Fibroblast of skin of left quadriceps (primary cell): ENCODE results near the gene LNX1.
"Not testable (repeated sequence)": the region's sequence is repeated elsewhere in the genome, so short reads cannot be mapped to it uniquely, and the experiment has no call there.

Experiments
- DNase-seq, 2 experiments: peaks; one replicate each; pipeline ENCODE4 v3.0.0-alpha.2; 2013; ENCODE audit warnings: low read depth in 2 of 2

LNX1 gene

DNA sequence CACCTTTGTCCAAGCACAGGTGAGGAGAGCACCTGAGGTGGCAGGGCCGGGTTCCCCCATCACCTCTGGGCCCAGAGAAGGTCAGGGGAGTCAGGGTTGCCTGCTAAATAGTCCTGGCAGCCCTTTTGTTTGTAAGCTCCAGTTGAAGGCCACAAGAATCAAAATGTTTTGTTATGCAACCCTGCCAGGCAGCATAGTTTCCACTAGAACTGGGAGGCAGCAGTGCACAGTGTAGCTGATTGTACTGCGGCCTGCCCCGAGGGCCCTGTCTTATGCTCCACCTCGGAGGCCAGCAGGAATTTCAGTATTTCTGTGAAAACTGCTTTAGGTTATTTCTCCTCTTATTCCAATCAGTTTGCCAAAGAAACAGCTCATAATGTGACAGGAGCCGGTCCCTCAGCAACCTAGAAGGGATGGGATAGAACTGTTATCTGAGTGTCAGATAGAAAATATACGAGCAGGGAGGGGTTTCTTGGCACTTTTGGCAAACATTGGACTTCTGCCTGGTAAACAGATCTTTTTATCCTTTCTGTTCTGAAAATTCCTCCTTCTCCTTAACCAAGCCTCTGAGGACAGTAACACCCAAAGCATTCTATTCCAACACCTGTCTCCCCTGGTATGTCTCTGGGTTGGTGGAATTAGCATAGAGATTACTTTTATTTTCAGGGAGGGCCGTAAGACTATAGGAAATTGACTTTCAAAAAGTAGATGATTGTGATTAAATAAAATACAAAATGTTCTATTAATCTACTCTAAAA lies 93.6 kb downstream of the LNX1 start:
- no peak for DNase-seq

DNA sequence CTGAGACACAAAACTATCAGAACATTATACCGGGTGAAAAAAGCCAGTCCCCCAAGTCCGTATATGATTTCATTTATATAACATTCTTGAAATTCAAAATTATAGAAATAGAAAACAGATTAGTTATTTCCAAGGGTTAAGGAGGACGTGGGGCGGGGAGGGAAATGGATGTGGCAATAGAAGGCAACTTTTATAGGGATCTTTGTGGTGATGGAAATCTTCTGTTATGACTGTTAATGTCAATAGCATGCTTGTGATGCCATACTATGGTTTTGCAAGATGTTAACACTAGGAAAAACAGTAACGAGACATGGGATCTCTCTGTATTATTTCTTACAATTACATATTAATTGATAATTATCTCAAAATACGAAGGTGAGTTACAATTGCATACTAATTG lies 96.4 kb downstream of the LNX1 start:
- no peak for DNase-seq

DNA sequence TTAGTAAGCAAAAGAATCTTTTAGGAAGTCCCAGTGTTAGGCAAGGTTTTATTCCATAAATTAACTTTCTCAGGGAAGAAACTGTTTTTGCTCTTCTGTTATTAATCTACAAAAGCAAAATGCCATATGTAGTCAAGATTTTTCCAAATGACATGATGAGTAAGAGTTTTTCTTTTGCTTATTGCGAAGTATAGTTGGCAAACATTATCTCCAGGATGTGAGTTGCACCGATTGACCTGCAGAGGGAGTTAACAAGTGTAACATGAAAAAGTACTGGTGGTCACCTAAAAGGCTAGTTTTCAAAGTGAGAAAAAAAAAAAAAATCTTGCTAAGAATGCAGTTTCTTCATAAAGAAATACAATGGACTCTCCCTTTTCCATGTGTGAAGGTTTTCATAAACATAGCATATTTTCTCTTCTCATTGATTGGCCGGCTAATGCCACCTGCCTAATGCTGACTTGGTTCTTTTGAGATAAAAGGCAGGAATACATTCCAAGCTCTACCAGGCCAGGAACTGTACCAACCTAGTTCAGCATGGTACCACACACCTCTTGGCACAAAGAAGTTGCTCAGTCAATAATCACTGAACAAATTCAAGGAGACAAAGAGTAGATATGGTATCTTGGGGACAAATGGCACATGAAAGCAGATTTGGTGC lies 100.2 kb downstream of the LNX1 start:
- DNase-seq, result peak; percentile 93 to 94

DNA sequence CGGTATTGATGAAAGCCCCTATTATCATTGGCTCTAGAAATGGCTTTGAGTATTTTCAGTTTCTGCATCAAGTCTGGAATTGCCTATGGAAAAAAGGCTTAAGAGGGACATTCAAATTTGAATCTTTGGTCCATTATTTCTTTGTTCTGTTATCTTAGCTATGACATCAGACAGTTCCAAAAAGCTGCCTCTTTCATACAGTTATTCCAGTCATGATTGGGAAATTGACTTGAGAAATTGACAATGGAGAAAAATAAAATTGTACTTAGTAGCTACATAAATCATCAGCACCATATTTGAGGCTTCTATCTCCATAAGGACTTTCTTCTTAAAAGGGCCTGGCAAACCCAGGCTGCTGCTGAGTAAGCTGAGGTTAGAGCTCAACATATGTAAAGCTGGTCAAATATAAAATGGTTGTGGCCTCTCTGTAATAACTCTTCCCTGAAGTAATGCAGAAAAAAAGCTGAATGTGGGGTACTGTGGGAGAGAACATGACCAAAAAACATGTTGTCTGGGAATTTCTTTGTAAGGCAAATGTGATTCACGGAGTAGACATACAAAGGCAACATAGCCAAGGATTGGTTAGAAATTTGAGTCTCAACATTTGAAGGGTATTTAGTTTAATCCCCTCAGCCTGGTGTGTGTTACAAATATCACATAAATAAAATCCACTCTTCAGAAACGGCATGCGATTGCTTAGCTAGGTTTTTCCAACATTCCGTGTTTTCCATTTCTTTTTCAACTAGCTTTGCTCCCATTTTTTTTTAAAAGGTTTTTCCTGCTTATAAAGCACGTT lies 100.9 kb downstream of the LNX1 start:
- peak; percentile 87 to 88 for DNase-seq

DNA sequence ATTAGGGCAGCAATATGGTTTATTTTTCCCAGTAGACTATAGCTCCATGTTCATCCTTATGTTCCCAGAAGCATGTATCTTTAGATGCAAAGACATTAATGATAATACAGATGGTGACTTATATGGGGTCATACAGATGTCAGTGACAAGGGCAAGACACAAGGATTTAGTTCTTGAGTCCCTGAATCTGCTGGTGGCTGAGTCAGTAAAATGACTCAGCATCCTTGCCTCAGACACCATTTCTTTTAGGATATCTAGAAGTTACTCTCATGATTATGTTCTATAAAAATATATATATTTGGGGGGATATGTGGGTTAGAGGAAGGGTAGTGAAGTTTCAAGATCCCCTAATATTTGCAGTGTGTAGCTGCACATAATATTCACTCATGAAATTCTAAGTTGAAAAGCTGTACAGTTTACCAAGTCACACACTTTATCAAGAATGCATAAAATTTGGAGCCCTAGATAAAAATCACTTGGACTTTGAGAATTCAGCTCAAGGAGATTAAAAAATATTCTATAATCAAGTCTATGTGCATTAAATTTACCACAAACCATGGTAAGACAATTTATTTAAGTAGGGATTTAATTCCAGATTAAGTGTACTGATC lies 101.9 kb downstream of the LNX1 start:
- no peak for DNase-seq

DNA sequence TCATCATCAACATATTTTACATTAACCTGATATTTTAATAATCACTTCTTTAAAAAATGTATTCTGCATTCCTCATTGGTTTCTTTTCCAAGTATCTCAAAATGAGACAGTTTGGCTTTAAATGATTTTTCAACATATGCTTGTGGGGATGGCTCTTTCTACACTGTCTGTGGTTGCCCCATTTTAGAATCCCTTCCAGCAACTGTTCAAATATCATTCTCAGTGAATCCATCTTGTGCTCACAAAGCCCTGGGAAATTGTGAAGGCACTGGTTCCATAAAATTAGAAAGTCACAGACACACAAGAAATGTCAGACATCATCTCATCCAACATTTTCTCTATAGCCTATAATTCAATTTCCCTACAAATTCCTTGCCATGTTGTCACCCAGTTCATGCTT lies 103.5 kb downstream of the LNX1 start:
- no peak for DNase-seq

DNA sequence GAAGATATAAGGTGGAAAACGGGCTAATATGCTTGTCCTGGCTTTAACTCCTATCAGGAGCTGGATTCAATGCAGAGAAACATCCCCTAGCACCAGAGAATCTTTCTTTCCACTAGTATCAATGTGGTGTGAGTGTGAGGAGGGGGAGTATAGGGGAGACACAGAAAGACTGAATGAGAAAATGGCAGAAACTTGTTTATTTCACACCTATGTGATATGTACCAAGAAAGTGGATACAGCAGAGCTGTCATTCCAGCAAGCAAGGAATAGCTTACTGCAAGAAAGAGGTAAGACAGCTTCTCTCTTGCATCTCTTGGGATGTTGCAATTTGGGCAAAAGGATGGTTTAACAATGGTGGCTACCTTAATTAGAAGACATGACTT lies 105.6 kb downstream of the LNX1 start:
- no peak for DNase-seq

DNA sequence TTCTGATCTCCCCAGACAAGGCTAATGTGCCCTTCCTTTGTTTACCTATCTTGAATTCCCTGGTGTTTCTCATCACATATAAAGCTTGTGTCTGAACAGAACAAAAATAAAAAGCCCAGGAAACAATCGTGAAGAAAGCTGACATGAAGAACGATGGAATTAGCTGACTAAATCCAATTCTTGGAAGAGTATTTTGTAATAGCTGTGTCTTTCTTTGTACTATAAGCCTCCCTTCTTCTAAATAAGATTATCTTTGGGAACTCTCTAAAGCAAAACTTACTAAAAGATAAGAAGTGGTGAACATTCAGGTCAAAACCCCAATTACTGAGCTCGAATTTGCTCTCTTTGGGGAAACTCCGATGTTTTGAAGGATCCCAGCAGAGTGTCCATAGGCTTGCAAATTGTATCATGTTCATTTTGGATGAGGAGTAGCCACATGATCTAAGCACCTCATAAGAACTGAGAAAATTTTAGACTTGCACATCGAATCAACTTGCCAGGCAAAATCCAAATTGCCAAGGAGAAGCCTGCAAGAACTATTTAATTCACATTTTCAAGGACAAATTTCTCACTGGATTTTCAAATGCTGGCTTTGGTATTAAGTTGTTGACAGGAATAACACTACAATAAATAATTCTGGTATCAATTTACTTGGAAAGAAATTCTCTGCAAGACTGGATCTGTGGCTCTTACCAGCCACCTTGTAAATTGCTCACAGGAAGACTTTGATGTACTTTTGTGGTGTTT lies 106.2 kb downstream of the LNX1 start:
- no peak for DNase-seq

DNA sequence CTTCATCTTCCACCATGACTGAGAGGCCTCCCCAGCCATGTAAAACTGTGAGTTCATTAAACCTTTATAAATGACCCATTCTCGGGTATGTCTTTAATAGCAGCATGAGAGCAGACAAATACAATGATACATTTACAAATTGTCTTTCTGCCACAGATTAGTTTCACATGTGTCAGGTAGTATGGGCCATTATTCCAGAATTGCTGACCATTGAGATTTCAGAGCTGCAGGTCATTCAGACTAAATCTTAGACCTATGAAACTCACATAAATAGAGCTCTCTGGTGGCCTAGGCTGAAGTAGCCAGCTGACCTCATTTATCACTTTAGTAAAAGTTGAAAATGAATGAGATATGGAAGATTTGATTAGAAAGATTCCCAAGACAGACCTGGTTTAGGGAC lies 108.0 kb downstream of the LNX1 start:
- DNase-seq, result no peak

DNA sequence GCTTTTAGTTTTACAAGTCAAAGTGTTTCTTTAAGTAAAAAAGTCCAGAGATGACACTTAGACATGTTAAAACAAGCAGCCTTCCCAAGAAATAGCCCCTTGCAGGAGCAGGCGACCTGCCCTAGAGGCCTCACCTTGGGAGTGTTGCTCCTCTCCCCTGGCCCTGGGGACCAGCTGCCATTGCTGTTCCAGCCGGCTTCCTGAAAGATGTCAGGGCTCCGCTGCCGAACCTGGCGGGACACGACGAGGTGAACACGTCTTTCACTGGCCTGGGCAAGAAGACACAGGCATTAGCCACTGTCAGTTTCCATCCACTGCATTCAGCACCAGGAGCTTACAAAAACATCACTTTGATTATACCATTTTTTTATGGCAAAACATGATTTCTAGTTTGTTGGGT lies 109.7 kb downstream of the LNX1 start:
- no peak for DNase-seq

DNA sequence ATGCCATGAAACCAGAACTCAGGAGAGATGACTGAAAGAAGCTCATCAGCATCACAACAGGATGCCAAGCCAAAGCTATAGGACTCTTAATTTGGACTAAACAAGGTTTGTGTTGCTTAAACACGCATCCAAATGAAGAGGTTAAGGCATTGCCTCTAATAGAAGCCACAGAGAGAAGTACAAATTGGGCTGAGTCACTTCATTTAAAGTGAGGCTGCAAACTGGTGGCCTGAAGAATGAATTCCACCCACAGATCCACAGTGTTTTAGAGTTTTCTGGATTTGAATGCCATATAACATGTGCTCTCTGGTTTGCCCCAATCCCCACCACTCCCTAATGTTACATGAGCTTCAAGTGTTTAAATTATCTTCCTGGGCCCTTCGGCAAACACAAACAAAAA lies 110.4 kb downstream of the LNX1 start:
- DNase-seq, result no peak

DNA sequence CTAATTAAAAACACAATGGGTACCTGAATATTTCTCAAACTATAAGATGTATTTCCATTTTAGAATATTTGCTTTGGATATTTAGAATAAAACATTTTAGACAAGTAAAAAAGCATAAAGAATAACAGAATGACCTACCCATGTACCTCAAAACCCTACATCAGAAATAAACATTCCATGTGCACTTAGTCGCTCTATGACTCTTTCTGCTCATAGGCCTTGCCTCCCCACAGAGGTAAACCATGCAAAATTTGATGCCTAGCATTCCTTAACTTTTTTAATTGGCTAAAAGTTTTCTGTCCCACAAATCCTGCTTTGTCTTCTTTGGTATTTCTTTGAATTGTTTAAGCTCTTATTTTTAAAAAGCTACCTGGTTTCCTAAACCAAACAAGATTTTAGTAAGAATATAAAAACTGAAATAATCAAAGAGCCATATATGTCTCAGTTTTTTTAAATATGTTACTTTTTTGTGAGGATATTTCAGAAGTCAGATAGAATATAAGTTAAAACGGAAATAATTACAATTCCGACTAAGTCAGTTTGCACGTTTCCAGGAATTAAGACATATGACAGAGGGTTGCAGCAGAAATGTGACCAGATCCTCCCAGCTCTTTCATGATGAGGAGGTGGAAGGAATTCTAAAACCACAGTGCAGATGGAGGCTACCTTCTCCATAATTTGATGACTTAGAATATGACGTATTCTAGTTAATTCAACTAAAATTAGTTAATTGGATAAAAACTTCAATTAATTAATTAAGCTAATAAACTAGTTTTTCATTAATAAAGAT lies 111.4 kb downstream of the LNX1 start:
- DNase-seq, result peak in 1 of 2 experiments; percentile 56

DNA sequence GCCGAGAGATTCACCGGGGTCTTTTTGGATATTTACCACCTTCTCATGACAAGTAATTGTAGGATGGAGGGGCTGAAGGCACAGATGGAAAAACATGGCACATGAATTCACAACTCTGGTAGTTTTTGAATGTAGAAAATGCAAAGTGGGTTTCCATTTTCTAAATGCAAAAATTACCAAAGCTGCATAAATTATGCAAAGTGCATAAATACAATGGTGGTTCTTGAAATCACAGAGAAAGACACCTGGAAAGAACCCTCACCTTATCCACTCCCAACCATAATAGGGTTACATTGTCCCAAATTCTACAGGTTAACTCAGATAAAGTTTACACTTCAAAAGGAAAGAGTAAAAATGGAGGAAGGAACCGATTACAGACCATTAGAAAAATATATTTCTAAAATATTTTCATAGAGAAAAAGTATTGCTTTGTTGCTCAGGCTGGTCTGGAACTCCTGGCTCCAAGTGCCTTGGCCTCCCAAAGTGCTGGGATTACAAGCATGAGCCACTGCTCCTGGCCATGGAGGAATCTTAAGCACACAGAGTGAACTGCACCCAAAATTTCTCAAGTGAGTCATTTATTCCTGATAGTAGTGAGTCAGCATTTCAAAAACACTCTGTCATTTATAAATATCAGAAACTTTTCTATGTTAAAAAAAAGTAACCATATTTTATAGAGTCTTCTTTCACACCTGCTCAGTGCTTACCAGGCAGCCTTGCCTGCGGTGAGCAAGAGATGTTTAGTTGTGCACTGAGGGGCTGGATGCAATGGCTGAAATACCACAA lies 112.4 kb downstream of the LNX1 start:
- peak; percentile 75 to 82 for DNase-seq

DNA sequence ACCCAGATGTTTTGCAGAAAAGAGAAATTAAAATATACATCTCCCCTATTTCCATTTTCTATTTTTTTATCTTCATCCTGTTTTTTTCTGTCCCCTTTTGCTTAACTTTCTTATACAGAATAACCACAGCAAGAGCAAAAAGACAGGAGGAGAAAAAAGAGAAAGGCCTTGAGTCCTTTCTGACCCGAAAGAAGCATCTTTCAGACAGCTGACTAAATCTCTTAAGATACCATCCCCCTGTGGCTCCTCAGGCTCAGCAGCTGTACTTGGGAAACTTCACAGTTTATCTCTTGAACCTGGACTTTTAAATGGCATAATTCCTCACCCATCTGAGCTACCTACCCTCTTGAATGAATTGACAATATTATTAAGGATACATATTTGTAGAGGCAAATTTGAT lies 113.7 kb downstream of the LNX1 start:
- no peak for DNase-seq

DNA sequence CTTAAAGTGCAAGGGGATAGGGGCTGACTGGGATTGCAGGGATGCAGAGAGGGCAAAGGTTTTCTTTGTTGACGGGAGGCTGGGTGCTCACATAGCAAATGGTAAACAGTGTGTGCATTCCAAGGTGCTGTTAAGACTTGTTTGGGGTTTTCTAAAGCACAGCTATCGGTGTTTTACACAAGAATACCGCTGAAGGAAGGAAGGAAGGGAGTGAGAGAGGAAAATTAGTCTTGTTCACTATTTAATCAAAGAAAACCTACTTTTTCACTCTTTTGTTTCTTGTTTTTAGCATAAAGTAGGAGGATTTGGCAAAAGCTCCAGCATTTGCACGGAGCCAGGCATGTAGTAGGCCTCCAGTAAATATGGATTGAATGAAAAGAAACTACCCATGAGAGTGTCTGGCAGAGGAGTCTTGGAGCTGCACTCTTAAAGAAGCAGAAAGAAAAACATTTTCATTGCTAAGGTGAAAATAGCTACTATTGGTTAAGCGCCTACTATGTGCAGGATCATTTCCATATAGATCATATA lies 114.2 kb downstream of the LNX1 start:
- no peak for DNase-seq

DNA sequence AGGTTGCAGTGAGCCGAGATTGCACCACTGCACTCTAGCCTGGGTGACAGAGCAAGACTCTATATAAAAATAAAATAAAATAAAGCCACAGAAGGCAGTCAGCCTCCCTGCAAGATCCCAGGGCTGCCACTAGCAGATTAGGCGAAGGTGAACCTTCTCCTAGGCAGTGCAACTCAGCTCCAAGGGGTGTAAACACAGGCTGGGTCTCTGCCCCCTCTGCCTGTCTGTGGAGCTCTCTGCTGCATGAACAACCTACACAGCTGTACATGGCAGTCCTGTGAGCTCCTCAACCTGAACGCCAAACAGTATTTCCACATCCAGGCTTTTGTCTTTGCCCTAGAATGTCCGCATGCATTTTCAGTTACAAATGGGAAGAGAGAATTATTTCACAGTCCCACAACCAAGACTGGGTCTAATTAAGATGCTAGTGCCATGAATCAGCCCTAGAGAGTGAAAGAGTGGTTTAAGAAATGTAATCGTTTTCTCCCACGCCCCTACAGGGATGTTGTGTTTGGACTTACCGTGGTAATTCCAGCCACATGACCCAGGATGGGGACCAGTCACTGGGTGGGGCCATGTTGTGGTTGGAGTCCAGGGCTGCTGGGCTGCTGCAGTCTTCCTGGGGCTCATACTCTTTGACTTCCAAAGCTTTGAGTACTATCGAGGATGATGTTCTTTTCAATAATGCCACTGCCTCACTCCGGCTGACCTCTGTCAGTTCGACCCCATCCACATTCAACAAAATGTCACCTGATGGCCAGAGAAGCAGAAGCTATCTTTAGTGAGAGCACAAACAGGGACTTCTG lies 114.9 kb downstream of the LNX1 start:
- peak; percentile 98 for DNase-seq

DNA sequence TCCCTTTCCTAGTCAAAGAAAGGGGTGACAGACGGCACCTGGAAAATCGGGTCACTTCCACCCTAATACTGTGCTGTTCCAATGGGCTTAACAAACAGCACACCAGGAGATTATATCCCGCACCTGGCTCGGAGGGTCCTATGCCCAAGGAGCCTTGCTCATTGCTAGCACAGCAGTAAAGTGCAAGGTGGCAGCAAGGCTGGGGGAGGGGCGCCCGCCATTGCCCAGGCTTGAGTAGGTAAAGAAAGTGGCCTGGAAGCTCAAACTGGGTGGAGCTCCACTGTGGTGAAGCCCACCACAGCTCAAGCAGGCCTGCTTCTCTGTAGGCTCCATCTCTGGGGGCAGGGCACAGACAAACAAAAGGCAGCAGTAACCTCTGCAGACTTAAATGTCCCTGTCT lies 124.7 kb downstream of the LNX1 start:
- DNase-seq, result not testable (repeated sequence)

DNA sequence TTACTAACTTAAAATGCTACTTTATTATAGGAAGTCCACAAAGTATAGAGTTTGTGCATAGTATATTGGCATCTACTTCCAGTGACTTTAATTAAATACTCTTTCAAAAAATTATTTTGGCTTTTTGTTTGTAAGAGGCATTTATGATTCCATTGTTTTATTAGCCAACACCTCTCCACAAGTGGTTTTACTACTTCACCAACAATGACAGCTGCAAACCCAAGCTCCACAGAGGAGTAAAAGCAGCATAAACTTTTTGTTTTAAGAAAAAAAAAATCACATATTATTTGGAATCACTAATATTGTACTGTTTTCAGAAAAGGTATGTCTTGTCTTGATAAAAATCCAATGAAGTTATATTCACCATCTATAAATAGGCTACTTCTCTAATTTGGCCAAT lies 125.4 kb downstream of the LNX1 start:
- no peak for DNase-seq

DNA sequence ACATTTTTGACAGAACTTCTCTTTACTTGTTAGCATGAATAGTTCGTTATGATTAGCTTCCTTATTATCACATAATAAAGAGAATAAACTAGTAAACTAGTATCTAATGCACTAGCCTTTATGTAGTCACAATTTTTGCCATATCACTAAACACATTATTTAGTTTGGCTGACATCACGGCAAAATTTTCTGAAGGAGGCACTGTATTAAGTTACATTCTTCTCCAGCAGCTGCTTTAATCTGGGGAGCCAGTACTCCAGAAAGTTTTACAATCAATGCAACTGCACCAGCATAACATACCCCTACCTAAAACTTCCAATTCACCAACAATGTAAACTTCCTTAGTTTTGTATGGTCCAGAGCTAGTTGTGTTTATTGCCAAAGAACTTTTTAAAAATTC lies 126.0 kb downstream of the LNX1 start:
- DNase-seq, result no peak
